ENCODE measurements around the gene CMSS1. TPM values are rescaled to one million over a fixed set of nuclear protein-coding genes. Genes with fewer than 3 reads are reported as not detected.

The CMSS1 gene
- 44.3 and 55.8 TPM in 2 replicates for total RNA-seq (2022)
- percentile 75 among the genes with signal in this experiment for Bru-seq, nascent RNA
- BruChase-seq, experiment 1, labeled RNA remaining after a 6-hour chase = percentile 63 among the genes with signal in this experiment
- percentile 62 among the genes with signal in this experiment for BruChase-seq, experiment 2, labeled RNA remaining after a 2-hour chase
- long read RNA-seq, partial matches to known transcripts = 4 of 11 reads
- long read RNA-seq, other reads (novel, unspliced or antisense) = 7 of 11 reads

- TSS peak; percentile 64 for BruUV-seq (replicated peaks)
- no peak for TF ChIP-seq CTCF (IDR thresholded peaks at IDR 0.05; ENCODE audit: unreplicated experiment)
- peak; percentile 96 for DNase-seq
- Mint-ChIP-seq H3K27me3 (ENCODE audit: unreplicated experiment) (no peaks in the 10 kb centered on the region), H3K9me3 (ENCODE audit: low read depth, unreplicated experiment) (no peaks in the 10 kb centered on the region), H3K36me3 (ENCODE audit: insufficient read depth, unreplicated experiment) (peaks cover 17% of the 10 kb centered on the region), H3K4me1 (ENCODE audit: low read depth, unreplicated experiment) (peaks cover 33% of the 10 kb centered on the region), H3K4me3 (ENCODE audit: low read depth, unreplicated experiment) (peak within 1 kb of the TSS; percentile 93), H3K27ac (ENCODE audit: unreplicated experiment) (peak within 1 kb of the TSS; percentile 100)
- intact Hi-C loops (cut with micrococcal nuclease; ENCODE audit: unreplicated experiment) = no loop called here
- CTCF ChIA-PET = interaction anchor here (0.6 to 1.1 kb wide), 3 partner anchors 59 to 443 kb away, joined by 3 to 5 read pairs (median 4); partner anchors contain the start of gene TBC1D23
Measured at GRCh38 chr3:99817437-99818240, at the start of gene CMSS1. Gene CMSS1, plus strand, starts transcription at chr3:99817862.

DNA sequence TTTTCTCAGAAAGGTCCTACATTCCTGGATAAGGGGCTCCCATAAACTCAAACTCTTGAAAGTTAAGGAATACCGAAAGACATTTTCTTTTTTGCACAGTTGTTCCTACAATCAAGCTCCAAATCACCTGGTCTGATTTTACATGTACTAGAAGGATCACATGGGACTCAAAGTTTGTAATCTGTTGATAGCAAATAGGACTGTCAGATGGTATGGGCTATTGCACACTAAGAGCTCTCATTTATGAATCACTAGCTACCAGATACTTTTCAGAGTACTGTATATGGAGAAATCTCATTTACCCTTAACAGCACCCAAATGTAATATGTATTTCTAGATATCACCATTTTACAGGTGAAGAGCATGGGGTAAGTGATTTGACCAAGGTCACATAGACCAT, 49.5 kb upstream of the CMSS1 start:
- no peaks in the 10 kb centered on the region for H3K4me1 Mint-ChIP-seq (ENCODE audit: low read depth, unreplicated experiment)
- intact Hi-C loops (cut with micrococcal nuclease; ENCODE audit: unreplicated experiment) = no loop called here
- no TSS peak for BruUV-seq (replicated peaks)
- H3K36me3 Mint-ChIP-seq (ENCODE audit: insufficient read depth, unreplicated experiment) = no peaks in the 10 kb centered on the region
- DNase-seq = no peak
- CTCF ChIA-PET = no interaction called here
- no peaks in the 10 kb centered on the region for H3K27me3 Mint-ChIP-seq (ENCODE audit: unreplicated experiment)
- H3K9me3 Mint-ChIP-seq (ENCODE audit: low read depth, unreplicated experiment) = peaks cover 2% of the 10 kb centered on the region
- no peak overlapping the region for H3K4me3 Mint-ChIP-seq (ENCODE audit: low read depth, unreplicated experiment)
- H3K27ac Mint-ChIP-seq (ENCODE audit: unreplicated experiment) = no peak overlapping the region
- no peak for TF ChIP-seq CTCF (IDR thresholded peaks at IDR 0.05; ENCODE audit: unreplicated experiment)

- H3K36me3 Mint-ChIP-seq (ENCODE audit: insufficient read depth, unreplicated experiment) = no peaks in the 10 kb centered on the region
- no TSS peak for BruUV-seq (replicated peaks)
- DNase-seq = no peak
- no peak for TF ChIP-seq CTCF (IDR thresholded peaks at IDR 0.05; ENCODE audit: unreplicated experiment)
- no peaks in the 10 kb centered on the region for H3K27me3 Mint-ChIP-seq (ENCODE audit: unreplicated experiment)
- H3K27ac Mint-ChIP-seq (ENCODE audit: unreplicated experiment) = no peak overlapping the region
- H3K9me3 Mint-ChIP-seq (ENCODE audit: low read depth, unreplicated experiment) = peaks cover 2% of the 10 kb centered on the region
- H3K4me3 Mint-ChIP-seq (ENCODE audit: low read depth, unreplicated experiment) = no peak overlapping the region
- intact Hi-C loops (cut with micrococcal nuclease; ENCODE audit: unreplicated experiment) = no loop called here
- H3K4me1 Mint-ChIP-seq (ENCODE audit: low read depth, unreplicated experiment) = no peaks in the 10 kb centered on the region
- CTCF ChIA-PET = no interaction called here
Measured at GRCh38 chr3:99768808-99769501, 48.7 kb upstream of the CMSS1 start.

- no peaks in the 10 kb centered on the region for H3K36me3 Mint-ChIP-seq (ENCODE audit: insufficient read depth, unreplicated experiment)
- no peak overlapping the region for H3K27ac Mint-ChIP-seq (ENCODE audit: unreplicated experiment)
- CTCF ChIA-PET = no interaction called here
- H3K27me3 Mint-ChIP-seq (ENCODE audit: unreplicated experiment) = no peaks in the 10 kb centered on the region
- H3K4me3 Mint-ChIP-seq (ENCODE audit: low read depth, unreplicated experiment) = no peak overlapping the region
- H3K9me3 Mint-ChIP-seq (ENCODE audit: low read depth, unreplicated experiment) = peaks cover 2% of the 10 kb centered on the region
- no peaks in the 10 kb centered on the region for H3K4me1 Mint-ChIP-seq (ENCODE audit: low read depth, unreplicated experiment)
- intact Hi-C loops (cut with micrococcal nuclease; ENCODE audit: unreplicated experiment) = no loop called here
- no peak for TF ChIP-seq CTCF (IDR thresholded peaks at IDR 0.05; ENCODE audit: unreplicated experiment)
- BruUV-seq (replicated peaks) = no TSS peak
- DNase-seq = no peak
Measured at GRCh38 chr3:99772171-99772570, 45.5 kb upstream of the CMSS1 start.

Measured in Calu3 (cell line).